Vein endothelial cell (primary cell): ENCODE data around the gene ZNF790. TPM values are rescaled to one million over a fixed set of nuclear protein-coding genes. Genes with fewer than 3 reads are reported as not detected.

Experiments used
- small RNA-seq: library from RNA; depleted of rRNA; stranded (forward); fragments of <200 nt; gene quantifications from one replicate; pipeline ENCODE3, GENCODE V24; 2012
- total RNA-seq: library from RNA; depleted of rRNA; stranded (reverse); fragments of >200 nt; gene quantifications from 2 replicates; pipeline ENCODE4 v1.2.3, GENCODE V29; 2012

The ZNF790 gene
- total RNA-seq: 6.5 and 8.4 TPM in 2 replicates

DNA sequence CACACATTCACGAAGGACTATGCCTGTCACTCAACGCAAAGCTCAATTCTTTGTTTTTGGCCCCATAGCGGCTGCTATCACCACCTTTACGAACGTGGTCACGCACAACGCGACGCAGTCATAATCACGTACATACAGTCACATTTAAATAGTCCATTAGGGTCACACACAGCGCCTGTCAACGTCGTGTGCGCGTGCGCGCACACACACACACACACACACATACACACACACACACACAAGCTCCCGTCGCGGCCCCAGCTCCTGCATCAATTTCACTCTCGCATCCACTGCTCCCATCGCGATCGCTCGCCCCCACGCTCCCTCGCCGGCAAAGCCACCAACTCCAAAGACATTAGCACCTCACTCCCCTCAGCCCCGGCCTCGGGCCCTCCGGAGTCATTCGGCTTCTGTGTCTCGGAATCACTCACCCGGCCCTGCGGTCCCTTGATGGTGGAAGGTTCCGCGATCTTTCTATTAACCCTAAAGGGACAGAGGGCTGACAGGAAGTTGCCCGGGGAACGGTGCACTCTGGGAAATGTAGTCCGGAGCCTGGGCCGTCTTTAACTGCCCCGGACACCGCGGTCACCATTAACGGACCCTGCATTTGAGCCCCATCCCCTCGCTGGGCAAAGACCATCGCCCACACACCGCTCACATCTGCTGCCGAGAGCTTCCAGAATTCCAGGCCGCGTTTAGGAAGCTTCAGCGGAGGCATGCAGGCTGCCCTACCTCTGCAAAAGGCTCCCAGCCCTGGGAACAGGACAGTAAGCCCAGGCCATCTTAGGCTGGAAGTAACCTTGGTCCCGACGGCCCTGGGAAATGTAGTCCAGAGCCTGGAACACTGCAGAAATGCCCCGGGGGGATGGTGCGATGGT is at the start of gene ZNF790:
ZNF790 (minus strand) TSS at position 482 of the 878 bp plus-strand sequence. CDS start 12,768 bp downstream, outside the sequence.

DNA sequence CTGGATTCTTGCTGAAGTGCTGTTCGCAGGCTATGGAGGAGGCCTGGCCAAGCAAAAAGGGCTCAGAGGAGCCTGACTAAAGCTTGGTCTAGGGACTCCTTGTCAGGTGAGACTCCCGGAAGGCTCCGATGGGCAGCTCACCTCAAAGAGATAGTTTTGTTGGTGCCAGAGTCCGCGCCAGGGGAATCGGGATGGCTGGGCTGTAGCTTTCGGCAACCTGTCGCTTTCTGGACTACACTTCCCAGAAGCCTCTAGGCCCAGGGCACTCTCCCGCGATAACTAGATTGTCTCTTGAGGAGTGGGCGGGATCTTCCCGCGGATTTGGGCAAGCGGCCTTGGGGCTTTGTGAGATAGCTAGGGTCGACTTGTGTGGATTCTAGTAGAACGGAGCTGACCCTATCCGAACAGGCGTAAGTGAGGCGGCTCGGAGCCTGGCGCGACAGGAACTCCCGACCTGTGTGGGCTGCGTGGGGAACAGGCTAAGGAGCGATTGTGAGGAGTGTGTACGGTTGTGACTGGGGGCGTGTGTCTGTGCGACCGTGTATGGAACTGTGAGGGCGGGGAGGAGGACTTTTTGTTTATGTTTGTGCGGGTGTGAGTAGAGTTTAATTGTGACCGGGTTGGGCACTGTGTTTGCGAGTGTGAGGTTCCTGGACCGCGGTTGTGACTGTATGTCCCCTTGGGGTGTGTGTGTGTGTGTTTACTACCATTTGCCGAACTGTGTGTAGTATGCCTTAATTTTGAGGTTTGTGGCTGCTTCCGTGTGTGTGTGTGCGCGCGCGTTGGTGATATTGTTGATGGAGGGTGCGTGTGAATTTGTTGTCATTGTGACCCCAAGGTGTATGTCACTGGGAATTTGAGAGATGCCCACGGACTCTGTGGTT is 12.6 kb upstream of the ZNF790 start, which contains the start of gene ZNF345:
ZNF345 (plus strand) TSS at position 318 of the 884 bp plus-strand sequence. CDS start 25,955 bp downstream, outside the sequence.

DNA sequence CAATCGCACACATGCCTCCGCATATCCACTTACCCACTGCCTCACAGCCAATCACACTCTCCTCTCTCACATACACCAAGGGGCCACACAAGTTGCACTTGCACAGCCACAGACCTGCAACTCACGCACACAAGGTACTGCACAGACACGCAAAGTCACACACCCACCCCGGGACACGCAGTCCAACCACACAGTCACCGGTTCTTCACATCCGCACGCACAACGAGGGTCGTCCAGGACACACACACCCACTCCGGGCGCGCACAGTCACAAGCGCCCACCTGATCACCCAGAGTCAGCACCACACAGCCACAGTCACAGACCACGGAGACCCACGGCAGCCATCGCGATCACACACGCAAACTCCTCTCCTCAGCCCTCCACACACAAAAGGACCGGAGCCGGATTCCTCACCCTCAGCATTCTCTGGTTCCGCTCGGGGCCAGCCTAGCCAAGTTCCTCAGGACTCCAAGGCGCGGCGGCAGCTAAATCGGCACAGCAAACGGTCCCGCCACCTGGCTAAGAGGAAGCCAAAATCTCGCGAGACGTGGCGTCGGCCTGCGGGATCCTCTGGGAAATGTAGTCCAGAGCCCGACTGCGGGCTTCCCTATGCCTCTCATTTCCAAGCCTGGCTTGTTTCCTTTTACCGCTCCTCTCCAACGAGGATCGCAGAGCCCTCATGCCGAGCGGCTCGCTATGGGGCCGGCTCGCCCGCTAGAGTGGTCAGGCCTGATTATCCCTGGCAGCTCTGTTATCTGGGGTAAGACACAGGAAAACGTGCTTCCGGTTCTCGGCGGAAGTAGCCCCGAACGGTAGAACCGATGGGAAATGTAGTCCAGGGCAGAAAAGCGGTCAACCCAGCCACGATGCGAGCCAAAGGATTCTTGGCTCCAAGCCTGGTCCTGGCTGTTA is 65.6 kb downstream of the ZNF790 start, which contains the start of gene ZNF850:
ZNF850 (minus strand) TSS at position 497 of the 912 bp plus-strand sequence. CDS start 10,201 bp downstream, outside the sequence.

Small RNAs within 50 kb of the gene (small RNA-seq; reads per million reads assigned to genes)
- gene RF00019: not detected

Other genes with a start within 250 kb of the ZNF790 start
- 7.3 and 7.5 TPM in 2 replicates for gene ZNF382, start 233.1 kb downstream of the ZNF790 start, total RNA-seq
- gene ZNF461, start 171.6 kb downstream of the ZNF790 start, total RNA-seq: 4.6 and 7.2 TPM in 2 replicates
- 5.6 and 7.6 TPM in 2 replicates for gene ZNF567, start 150.8 kb downstream of the ZNF790 start, total RNA-seq
- gene ZNF850, start 65.6 kb downstream of the ZNF790 start, total RNA-seq: 4.9 and 6.5 TPM in 2 replicates
- gene ZNF345, start 12.5 kb upstream of the ZNF790 start, total RNA-seq: 3.3 and 3.8 TPM in 2 replicates
- 1.3 and 2.3 TPM in 2 replicates for gene ZNF829, start 77.9 kb upstream of the ZNF790 start, total RNA-seq
- 6.5 and 7.7 TPM in 2 replicates for gene ZNF568, start 77.9 kb upstream of the ZNF790 start, total RNA-seq
- 2.9 and 7.0 TPM in 2 replicates for gene ZNF420, start 240.0 kb upstream of the ZNF790 start, total RNA-seq